Dermis blood vessel endothelial cell (primary cell): ENCODE results near the gene RAPGEF4. TPM values are rescaled to one million over a fixed set of nuclear protein-coding genes. Genes with fewer than 3 reads are reported as not detected.
"Not testable (repeated sequence)": the region's sequence is repeated elsewhere in the genome, so short reads cannot be mapped to it uniquely, and the experiment has no call there.

Source experiments
- DNase-seq: peaks from one replicate; pipeline ENCODE4 v3.0.0; 2010
- total RNA-seq: library from RNA; depleted of rRNA; stranded (reverse); fragments of >200 nt; gene quantifications from 2 replicates; pipeline ENCODE4 v1.2.3, GENCODE V29; 2014

Gene RAPGEF4
- total RNA-seq, 1 donor from 2014 or later = 30.5 TPM

- peak; percentile 15 for DNase-seq
These were observed 267.3 kb downstream of the RAPGEF4 start for GRCh38 chr2:173002751-173003541.

- no peak for DNase-seq
These were observed 273.1 kb downstream of the RAPGEF4 start for GRCh38 chr2:173008786-173009185.

- no peak for DNase-seq
These were observed 274.6 kb downstream of the RAPGEF4 start for GRCh38 chr2:173010233-173010632.

- DNase-seq = no peak
These were observed 280.8 kb downstream of the RAPGEF4 start for GRCh38 chr2:173016451-173016850.

GRCh38 chr2:173017646-173018420 lies 282.2 kb downstream of the RAPGEF4 start:
- DNase-seq = peak; percentile 61

GRCh38 chr2:173019755-173020154 lies 284.1 kb downstream of the RAPGEF4 start:
- DNase-seq = no peak

GRCh38 chr2:173021939-173022371 lies 286.3 kb downstream of the RAPGEF4 start:
- peak; percentile 55 for DNase-seq

- DNase-seq = no peak
These were observed 288.1 kb downstream of the RAPGEF4 start for GRCh38 chr2:173023718-173024117.

- no peak for DNase-seq
These were observed 290.8 kb downstream of the RAPGEF4 start for GRCh38 chr2:173026479-173026878.

GRCh38 chr2:173027181-173028128 lies 291.8 kb downstream of the RAPGEF4 start:
- DNase-seq = peak; percentile 94

GRCh38 chr2:173028141-173028540 lies 292.5 kb downstream of the RAPGEF4 start:
- DNase-seq = no peak

- no peak for DNase-seq
These were observed 293.0 kb downstream of the RAPGEF4 start for GRCh38 chr2:173028671-173029070.

GRCh38 chr2:173030561-173031490 lies 295.2 kb downstream of the RAPGEF4 start:
- no peak for DNase-seq

- no peak for DNase-seq
These were observed 296.4 kb downstream of the RAPGEF4 start for GRCh38 chr2:173032032-173032431.

- no peak for DNase-seq
These were observed 297.4 kb downstream of the RAPGEF4 start for GRCh38 chr2:173033084-173033483.

- DNase-seq = no peak
These were observed 298.5 kb downstream of the RAPGEF4 start for GRCh38 chr2:173034143-173034542.

GRCh38 chr2:173037245-173038120 lies 301.8 kb downstream of the RAPGEF4 start:
- DNase-seq = no peak

GRCh38 chr2:173038257-173038656 lies 302.6 kb downstream of the RAPGEF4 start:
- not testable (repeated sequence) for DNase-seq

GRCh38 chr2:173040729-173041128 lies 305.1 kb downstream of the RAPGEF4 start:
- no peak for DNase-seq

- no peak for DNase-seq
These were observed 307.8 kb downstream of the RAPGEF4 start for GRCh38 chr2:173043476-173043875.
